ENCODE data around the gene INMT.

DNA sequence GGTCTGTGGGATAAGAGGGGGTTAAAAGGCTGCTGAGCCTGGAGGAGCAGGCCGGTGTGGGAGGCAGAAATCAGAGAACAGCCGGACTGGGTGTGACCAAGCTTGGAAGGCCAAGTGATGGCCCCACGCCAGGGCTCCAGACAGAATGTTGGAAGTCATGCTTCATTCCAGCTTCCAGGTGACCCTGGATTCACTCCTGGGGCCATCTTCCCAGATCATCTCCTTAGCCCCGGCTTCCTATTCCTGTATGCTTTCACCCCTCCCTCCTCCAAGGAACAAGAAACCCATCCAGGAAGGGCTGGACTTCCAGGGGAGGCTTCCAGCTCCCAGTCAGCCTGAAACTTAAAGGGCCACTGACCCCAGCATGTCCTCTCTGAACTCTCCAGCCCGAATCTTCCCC, 1.0 kb downstream of the INMT start:
- TF ChIP-seq MYC (IDR thresholded peaks at IDR 0.05; ENCODE audit: borderline replicate concordance, low read length) = no peak
- TF ChIP-seq POLR2AphosphoS2 (conservative IDR thresholded peaks at IDR 0.05; ENCODE audit: low read length) = no peak
- TF ChIP-seq USF2 (IDR thresholded peaks at IDR 0.05) = no peak
- no peak for TF ChIP-seq ZFP36 (IDR thresholded peaks at IDR 0.05; ENCODE audit: borderline replicate concordance, partially characterized antibody)
- TF ChIP-seq, protein P1, sequence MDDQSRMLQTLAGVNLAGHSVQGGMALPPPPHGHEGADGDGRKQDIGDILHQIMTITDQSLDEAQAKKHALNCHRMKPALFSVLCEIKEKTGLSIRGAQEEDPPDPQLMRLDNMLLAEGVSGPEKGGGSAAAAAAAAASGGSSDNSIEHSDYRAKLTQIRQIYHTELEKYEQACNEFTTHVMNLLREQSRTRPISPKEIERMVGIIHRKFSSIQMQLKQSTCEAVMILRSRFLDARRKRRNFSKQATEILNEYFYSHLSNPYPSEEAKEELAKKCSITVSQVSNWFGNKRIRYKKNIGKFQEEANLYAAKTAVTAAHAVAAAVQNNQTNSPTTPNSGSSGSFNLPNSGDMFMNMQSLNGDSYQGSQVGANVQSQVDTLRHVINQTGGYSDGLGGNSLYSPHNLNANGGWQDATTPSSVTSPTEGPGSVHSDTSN (IDR thresholded peaks at IDR 0.05) = no peak
- no peak for TF ChIP-seq HOXB5 (CRISPR knock-in tag; IDR thresholded peaks at IDR 0.05)
- TF ChIP-seq RCOR1 (IDR thresholded peaks at IDR 0.05; ENCODE audit: low read depth, low read length) = no peak
- TF ChIP-seq REST (IDR thresholded peaks at IDR 0.05) = no peak
- no peak for TF ChIP-seq CTCF (IDR thresholded peaks at IDR 0.05)
